Uterus (tissue), 2 donors: ENCODE data around the gene GNB1.

Experiments used
- CTCF ChIP-seq, 4 experiments: fragments of 200-600 bp in 2 of 4; fragments of 450-650 bp in 2 of 4; sonication (generic) in 2 of 4; IDR thresholded peaks; one replicate each; pipeline ENCODE4 v1.5.1; 2016 to 2019; ENCODE audit warnings: antibody characterized with exemption in 4 of 4, mild to moderate bottlenecking in 2 of 4, moderate library complexity in 1 of 4
- POLR2A ChIP-seq, 2 donors: fragments of 450-650 bp; IDR thresholded peaks; one replicate each; pipeline ENCODE4 v1.6.1; 2016; ENCODE audit warnings: antibody characterized with exemption in 2 of 2, mild to moderate bottlenecking in 1 of 2, moderate library complexity in 1 of 2

GRCh38 chr1:1768249-1768992 is 122.5 kb downstream of the GNB1 start:
- TF ChIP-seq CTCF (IDR thresholded peaks at IDR 0.05) (no peak), POLR2A (IDR thresholded peaks at IDR 0.05) (no peak)
